ENCODE results near the gene ITGAD. TPM values are rescaled to one million over a fixed set of nuclear protein-coding genes. Genes with fewer than 3 reads are reported as not detected.
A peak's percentile ranks its signal among the peaks of the same experiment; 100 is the strongest.

ITGAD gene
- total RNA-seq, 2 donors from 2014 or later = 0.14 TPM; not detected in 1

DNA sequence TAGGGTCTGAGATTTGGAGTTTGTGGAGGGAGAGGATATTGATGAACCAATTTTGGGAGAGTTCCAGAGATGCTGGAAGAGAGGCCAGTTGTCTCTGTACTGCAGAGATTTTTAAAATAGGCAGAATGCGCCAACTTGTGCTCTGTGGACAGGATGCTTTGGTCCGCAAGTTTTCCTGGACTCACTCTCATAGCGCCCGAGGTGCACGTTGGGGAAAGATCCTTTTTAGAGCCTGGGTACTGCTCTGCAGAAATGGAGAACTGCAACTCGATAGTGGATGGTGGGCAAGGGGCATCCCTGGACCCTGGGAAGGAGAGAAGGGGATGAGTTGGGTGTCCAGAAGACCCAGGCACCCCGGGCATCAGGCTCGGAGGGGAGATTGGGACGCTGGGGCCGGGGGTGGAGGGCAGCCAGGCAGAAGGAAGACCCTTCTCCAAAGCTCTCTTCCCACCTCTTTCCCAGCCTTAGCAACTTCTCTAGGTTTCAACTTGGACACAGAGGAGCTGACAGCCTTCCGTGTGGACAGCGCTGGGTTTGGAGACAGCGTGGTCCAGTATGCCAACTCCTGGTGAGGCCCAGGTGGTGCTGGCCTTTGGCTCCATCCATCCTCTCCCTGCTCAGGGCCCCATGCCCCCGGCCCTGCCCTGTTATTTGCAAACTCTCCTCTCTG is 37.6 kb upstream of the ITGAD start:
- no peaks in the 10 kb centered on the region for H3K9me3 ChIP-seq
- H3K36me3 ChIP-seq = no peaks in the 10 kb centered on the region
- no peak for ATAC-seq (ENCODE audit: insufficient number of reproducible peaks, low FRiP score, low read depth)
- H3K27ac ChIP-seq = no peak overlapping the region
- H3K27me3 ChIP-seq (replicated peaks; ENCODE audit: insufficient read depth) = no peaks in the 10 kb centered on the region
- H3K4me3 ChIP-seq = peak overlapping the region; percentile 58
- no peaks in the 10 kb centered on the region for H3K4me1 ChIP-seq (ENCODE audit: control insufficient read depth in 1 of 2, low read depth in 2 of 2)
- TF ChIP-seq, protein P1, sequence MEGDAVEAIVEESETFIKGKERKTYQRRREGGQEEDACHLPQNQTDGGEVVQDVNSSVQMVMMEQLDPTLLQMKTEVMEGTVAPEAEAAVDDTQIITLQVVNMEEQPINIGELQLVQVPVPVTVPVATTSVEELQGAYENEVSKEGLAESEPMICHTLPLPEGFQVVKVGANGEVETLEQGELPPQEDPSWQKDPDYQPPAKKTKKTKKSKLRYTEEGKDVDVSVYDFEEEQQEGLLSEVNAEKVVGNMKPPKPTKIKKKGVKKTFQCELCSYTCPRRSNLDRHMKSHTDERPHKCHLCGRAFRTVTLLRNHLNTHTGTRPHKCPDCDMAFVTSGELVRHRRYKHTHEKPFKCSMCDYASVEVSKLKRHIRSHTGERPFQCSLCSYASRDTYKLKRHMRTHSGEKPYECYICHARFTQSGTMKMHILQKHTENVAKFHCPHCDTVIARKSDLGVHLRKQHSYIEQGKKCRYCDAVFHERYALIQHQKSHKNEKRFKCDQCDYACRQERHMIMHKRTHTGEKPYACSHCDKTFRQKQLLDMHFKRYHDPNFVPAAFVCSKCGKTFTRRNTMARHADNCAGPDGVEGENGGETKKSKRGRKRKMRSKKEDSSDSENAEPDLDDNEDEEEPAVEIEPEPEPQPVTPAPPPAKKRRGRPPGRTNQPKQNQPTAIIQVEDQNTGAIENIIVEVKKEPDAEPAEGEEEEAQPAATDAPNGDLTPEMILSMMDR (IDR thresholded peaks at IDR 0.05) = no peak
- no peak for DNase-seq (ENCODE audit: low spot score)

DNA sequence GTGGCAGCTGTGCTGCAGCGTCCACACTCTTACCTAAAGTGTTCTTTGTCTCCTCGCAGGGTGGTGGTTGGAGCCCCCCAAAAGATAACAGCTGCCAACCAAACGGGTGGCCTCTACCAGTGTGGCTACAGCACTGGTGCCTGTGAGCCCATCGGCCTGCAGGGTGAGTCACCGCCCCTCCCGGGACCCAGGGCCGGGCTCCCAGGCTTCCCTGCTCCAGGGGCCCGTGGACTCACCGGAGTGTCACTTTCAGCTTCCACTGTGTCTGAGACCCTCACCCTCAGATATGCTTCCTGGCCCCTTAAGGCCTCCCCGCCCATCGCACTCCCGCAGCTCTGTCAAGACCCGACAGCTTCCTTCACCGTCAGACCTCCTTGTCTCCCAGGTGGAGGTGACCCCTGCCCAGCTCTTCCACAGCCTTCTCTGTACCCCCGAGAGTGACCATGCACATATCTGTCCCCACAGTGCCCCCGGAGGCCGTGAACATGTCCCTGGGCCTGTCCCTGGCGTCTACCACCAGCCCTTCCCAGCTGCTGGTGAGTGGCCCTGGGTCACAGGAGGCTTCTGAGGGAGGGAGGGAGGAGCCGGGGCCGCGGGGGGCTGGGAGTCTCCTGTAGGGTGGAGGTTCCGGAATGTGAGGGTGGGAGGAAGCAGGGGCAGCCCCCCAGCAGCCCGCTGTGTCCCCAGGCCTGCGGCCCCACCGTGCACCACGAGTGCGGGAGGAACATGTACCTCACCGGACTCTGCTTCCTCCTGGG is 36.4 kb upstream of the ITGAD start:
- Histone ChIP-seq H3K9me3 (no peaks in the 10 kb centered on the region), H3K4me3 (peak overlapping the region; percentile 29), H3K4me1 (ENCODE audit: control insufficient read depth in 1 of 2, low read depth in 2 of 2) (no peaks in the 10 kb centered on the region), H3K27ac (no peak overlapping the region), H3K36me3 (no peaks in the 10 kb centered on the region), H3K27me3 (replicated peaks; ENCODE audit: insufficient read depth) (no peaks in the 10 kb centered on the region)
- DNase-seq (ENCODE audit: low spot score) (no peak), ATAC-seq (ENCODE audit: insufficient number of reproducible peaks, low FRiP score, low read depth) (no peak)
- TF ChIP-seq, protein P1 (IDR thresholded peaks at IDR 0.05) = no peak

DNA sequence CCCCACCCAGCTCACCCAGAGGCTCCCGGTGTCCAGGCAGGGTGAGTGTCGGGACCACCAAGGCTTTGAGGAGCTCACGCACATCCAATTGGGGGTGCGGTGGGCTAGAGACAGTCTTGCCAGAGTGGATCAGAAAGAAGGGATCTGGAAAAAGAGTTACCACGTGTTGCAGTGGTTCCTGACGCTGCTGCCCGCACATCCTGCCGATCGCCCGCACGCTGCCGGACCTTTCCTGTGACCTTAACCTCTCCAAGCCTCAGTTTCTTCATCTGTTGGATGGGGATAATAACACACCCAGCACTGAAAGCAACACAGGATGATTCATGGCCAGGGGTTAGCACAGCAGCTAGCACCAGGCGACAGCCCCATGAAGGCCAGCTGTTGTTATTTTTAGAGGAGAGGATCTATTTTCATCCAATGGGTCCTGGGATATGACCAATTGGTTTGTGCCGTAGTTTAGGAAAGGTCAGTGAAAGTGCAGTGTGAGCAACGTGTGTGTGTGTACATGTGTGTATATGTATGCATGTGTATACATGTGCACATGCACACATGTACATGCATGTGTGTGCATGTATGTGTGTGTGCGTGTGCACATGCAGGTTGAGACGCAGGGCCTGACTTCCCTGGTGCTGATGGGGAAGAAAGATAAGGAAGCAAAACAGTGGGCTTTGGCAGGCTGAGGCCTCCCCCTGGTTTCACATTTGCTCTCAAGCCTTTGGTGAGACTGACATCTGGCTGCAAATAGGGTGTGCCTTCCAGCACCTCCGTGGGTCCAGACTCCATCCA is 35.6 kb upstream of the ITGAD start:
- no peaks in the 10 kb centered on the region for H3K36me3 ChIP-seq
- no peaks in the 10 kb centered on the region for H3K9me3 ChIP-seq
- H3K4me3 ChIP-seq = peak overlapping the region; percentile 29
- H3K27me3 ChIP-seq (replicated peaks; ENCODE audit: insufficient read depth) = no peaks in the 10 kb centered on the region
- H3K27ac ChIP-seq = no peak overlapping the region
- no peaks in the 10 kb centered on the region for H3K4me1 ChIP-seq (ENCODE audit: control insufficient read depth in 1 of 2, low read depth in 2 of 2)
- TF ChIP-seq, protein P1 (IDR thresholded peaks at IDR 0.05) = no peak
- no peak for DNase-seq (ENCODE audit: low spot score)
- ATAC-seq (ENCODE audit: insufficient number of reproducible peaks, low FRiP score, low read depth) = no peak

DNA sequence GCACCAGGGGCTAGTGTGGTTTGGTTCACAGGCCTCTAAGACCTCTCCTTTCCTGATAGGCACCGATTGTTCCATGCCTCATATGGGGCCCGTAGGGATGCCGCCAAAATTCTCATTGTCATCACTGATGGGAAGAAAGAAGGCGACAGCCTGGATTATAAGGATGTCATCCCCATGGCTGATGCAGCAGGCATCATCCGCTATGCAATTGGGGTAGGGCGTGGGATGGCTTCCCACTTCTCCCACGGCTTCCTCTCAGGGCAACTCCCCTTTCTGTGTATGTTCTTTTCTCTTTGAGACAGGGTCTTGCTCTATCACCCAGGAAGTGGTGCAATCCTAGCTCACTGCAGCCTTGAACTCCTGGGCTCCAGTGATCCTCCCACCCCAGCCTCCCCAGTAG is 32.9 kb upstream of the ITGAD start:
- Histone ChIP-seq H3K9me3 (no peaks in the 10 kb centered on the region), H3K27ac (no peak overlapping the region), H3K4me1 (ENCODE audit: control insufficient read depth in 1 of 2, low read depth in 2 of 2) (no peaks in the 10 kb centered on the region), H3K36me3 (no peaks in the 10 kb centered on the region), H3K4me3 (no peak overlapping the region), H3K27me3 (replicated peaks; ENCODE audit: insufficient read depth) (no peaks in the 10 kb centered on the region)
- ATAC-seq (ENCODE audit: insufficient number of reproducible peaks, low FRiP score, low read depth) (no peak), DNase-seq (ENCODE audit: low spot score) (no peak)
- TF ChIP-seq, protein P1 (IDR thresholded peaks at IDR 0.05) = no peak

Measured in thoracic aorta (tissue), 2 donors.